HG03571 (cell line): Measurements from ENCODE around the gene P3H3.

Experiments used
- ATAC-seq: cut with Tn5 transposase; IDR thresholded peaks from one replicate; pipeline ENCODE4 v1.9.1; 2021; ENCODE audit not compliant: unreplicated experiment

Gene P3H3

GRCh38 chr12:6827982-6828780, at the start of gene P3H3:
P3H3 (plus strand) TSS chr12:6828407; CDS start chr12:6828441, 34 bp downstream.
- no peak for ATAC-seq

GRCh38 chr12:6778574-6779550, 49.3 kb upstream of the P3H3 start:
- no peak for ATAC-seq

- no peak for ATAC-seq
Observed at GRCh38 chr12:6779708-6780432, 48.3 kb upstream of the P3H3 start.

GRCh38 chr12:6780573-6780972, 47.6 kb upstream of the P3H3 start:
- ATAC-seq: no peak

GRCh38 chr12:6782119-6782518, 46.1 kb upstream of the P3H3 start:
- no peak for ATAC-seq

GRCh38 chr12:6782850-6783566, 45.2 kb upstream of the P3H3 start:
- ATAC-seq: no peak

GRCh38 chr12:6783828-6784227, 44.4 kb upstream of the P3H3 start:
- ATAC-seq: no peak

- no peak for ATAC-seq
Observed at GRCh38 chr12:6784296-6784695, 43.9 kb upstream of the P3H3 start.

- ATAC-seq: no peak
Observed at GRCh38 chr12:6784761-6785160, 43.4 kb upstream of the P3H3 start.

- ATAC-seq: no peak
Observed at GRCh38 chr12:6786416-6787094, 41.7 kb upstream of the P3H3 start.

GRCh38 chr12:6787309-6787708, 40.9 kb upstream of the P3H3 start:
- ATAC-seq: no peak

GRCh38 chr12:6788972-6789924, 39.0 kb upstream of the P3H3 start, which contains the start of gene CD4:
CD4 (plus strand) TSS chr12:6789528; CDS start chr12:6800139, 10,611 bp downstream.
- no peak for ATAC-seq

GRCh38 chr12:6790496-6791150, 37.6 kb upstream of the P3H3 start:
- ATAC-seq: no peak

GRCh38 chr12:6791931-6792520, 36.2 kb upstream of the P3H3 start:
- no peak for ATAC-seq

- no peak for ATAC-seq
Observed at GRCh38 chr12:6792522-6793201, 35.5 kb upstream of the P3H3 start.

- ATAC-seq: no peak
Observed at GRCh38 chr12:6795088-6795487, 33.1 kb upstream of the P3H3 start.

GRCh38 chr12:6796576-6796975, 31.6 kb upstream of the P3H3 start:
- no peak for ATAC-seq
